ENCODE results near the gene PDCD4. TPM values are rescaled to one million over a fixed set of nuclear protein-coding genes. Genes with fewer than 3 reads are reported as not detected.

PDCD4 gene
- total and polyA plus RNA-seq, 2 of the 8 experiments (the other 6 are each of a cell fraction or from before 2014, with no cell fraction given), result 3.3 to 26.8 TPM

GRCh38 chr10:110881905-110882304 is 10.2 kb downstream of the PDCD4 start (continued):
- TF ChIP-seq CHD7 (IDR thresholded peaks at IDR 0.05; ENCODE audit: insufficient replicate concordance, low read length) (no peak), SIRT6 (IDR thresholded peaks at IDR 0.05; ENCODE audit: low read length) (no peak), TBP (IDR thresholded peaks at IDR 0.05; ENCODE audit: low read depth, low read length) (no peak), NRF1 (IDR thresholded peaks at IDR 0.05; ENCODE audit: low read depth, low read length) (no peak), POLR2AphosphoS5 (IDR thresholded peaks at IDR 0.05; ENCODE audit: low read depth, low read length) (no peak), ASH2L (IDR thresholded peaks at IDR 0.05; ENCODE audit: low read length) (no peak), BCL11A (IDR thresholded peaks at IDR 0.05; ENCODE audit: low read depth in 2 of 2, low read length in 2 of 2) (no peak), GTF2F1 (IDR thresholded peaks at IDR 0.05; ENCODE audit: borderline replicate concordance, low read depth, low read length) (no peak), SUZ12 (IDR thresholded peaks at IDR 0.05; ENCODE audit: low read length) (no peak), PHF8 (conservative IDR thresholded peaks at IDR 0.05; ENCODE audit: low read depth, low read length) (no peak), RAD21 (IDR thresholded peaks at IDR 0.05 in 1 of 2, conservative IDR thresholded peaks at IDR 0.05 in 1 of 2; ENCODE audit: low read depth in 2 of 2, low read length in 2 of 2) (no peak), CREB1 (IDR thresholded peaks at IDR 0.05) (no peak), HDAC6 (IDR thresholded peaks at IDR 0.05; ENCODE audit: low read depth, low read length) (no peak)
